T-helper 2 cell (primary cell): ENCODE data around the gene PPP1CB.
A peak's percentile ranks its signal among the peaks of the same experiment; 100 is the strongest.
"Not testable (repeated sequence)": the region's sequence is repeated elsewhere in the genome, so short reads cannot be mapped to it uniquely, and the experiment has no call there.

Experiments used
- DNase-seq, 5 experiments: peaks; one replicate each; pipeline versions ENCODE4 v3.0.0 to v3.0.0-alpha.2; 2012 to 2022

The PPP1CB gene

DNA sequence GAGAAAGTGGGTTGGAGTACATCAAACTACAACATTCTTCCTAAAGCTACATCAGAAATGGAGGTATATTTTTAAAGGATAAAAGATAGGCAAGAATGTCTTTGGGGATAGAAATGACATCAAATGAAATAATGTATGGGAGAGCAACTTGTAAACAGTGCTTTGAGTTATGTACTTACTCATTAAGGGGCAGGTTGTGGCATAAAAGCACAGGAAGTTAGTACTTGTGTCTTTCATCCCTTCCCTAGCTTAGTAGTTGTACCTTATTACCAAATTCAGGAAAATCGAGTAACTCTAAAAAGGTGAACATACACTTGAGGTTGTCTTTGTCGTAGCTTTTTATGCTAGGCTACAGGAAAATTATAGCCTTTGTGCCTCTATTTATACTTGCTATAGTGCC, 28.9 kb downstream of the PPP1CB start:
- no peak for DNase-seq

DNA sequence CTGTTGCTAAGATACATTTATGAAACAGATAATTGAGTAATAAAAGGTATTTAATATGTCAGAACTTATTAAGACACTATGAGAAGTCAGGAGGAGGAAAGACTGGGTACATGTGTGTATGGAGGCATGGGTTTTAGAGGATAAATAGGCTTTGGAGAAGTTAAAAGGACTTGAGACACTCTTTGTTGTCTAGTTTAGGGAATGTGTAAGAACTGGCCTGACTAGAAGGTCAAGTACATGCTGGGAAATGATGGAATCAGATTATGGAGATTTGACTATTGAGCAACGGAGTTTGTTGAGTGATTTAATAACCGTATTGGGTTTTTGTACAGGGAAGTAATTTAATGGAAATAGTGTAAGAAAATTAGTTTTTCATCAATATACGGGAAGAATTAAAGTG, 30.8 kb downstream of the PPP1CB start:
- no peak for DNase-seq

DNA sequence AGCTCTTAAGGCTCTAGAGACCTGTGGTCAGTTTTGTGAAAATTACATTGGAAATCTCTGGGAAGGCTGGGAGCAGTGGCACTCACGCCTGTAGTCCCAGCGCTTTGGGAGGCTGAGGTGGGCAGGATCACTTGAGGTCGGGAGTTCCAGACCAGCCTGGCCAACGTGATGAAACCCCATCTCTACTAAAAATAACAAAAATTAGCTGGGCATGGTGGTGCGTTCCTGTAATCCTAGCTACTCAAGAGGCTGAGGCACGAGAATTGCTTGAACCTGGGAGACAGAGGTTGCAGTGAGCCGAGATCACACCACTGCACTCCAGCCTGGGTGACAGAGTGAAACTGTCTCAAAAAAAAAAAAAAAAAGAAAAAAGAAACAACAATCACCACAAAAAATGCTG, 32.9 kb downstream of the PPP1CB start:
- not testable (repeated sequence) for DNase-seq

DNA sequence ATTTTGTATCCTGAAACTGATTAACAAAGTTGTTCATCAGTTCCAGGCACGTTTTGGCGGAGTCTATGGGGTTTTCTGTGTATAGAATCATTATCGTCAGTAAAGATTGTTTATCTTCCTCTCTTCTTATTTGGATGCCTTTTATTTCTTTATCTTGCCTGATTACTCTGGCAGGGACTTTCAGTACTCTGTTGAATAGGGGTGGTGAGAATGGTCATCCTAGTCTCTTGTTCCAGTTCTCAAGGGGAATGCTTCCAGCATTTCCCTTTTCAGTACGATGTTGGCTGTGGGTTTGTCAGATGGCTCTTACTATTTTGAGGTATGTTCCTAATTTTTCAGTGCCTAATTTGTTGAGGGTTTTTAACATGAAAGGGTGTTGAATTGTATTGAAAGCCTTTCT, 45.0 kb downstream of the PPP1CB start:
- DNase-seq: no peak

GRCh38 chr2:28801726-28802125, 50.1 kb downstream of the PPP1CB start:
- DNase-seq: no peak

DNA sequence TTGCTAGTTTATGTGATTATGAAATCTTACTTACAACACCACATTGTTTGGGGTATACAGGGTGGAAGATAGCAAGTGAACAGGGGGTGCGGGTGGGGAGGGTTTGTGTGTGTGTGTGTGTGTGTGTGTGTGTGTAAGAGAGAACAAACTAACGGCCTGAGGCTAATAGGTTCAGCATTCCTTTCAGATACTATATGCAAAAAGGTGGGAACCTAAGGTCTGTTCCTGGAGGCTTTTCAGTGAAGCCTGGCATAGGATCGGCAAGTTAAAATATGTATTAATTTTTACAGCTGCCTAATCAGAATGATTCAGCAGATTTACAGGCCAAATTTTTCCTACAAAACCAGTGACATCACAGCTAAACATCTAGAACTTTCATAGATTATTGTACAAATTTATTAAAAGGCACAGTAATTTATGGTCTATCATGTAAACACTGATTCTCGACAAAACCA, 51.4 kb downstream of the PPP1CB start:
- no peak for DNase-seq

- DNase-seq: no peak
Observed at GRCh38 chr2:28809927-28810326, 58.3 kb downstream of the PPP1CB start.

DNA sequence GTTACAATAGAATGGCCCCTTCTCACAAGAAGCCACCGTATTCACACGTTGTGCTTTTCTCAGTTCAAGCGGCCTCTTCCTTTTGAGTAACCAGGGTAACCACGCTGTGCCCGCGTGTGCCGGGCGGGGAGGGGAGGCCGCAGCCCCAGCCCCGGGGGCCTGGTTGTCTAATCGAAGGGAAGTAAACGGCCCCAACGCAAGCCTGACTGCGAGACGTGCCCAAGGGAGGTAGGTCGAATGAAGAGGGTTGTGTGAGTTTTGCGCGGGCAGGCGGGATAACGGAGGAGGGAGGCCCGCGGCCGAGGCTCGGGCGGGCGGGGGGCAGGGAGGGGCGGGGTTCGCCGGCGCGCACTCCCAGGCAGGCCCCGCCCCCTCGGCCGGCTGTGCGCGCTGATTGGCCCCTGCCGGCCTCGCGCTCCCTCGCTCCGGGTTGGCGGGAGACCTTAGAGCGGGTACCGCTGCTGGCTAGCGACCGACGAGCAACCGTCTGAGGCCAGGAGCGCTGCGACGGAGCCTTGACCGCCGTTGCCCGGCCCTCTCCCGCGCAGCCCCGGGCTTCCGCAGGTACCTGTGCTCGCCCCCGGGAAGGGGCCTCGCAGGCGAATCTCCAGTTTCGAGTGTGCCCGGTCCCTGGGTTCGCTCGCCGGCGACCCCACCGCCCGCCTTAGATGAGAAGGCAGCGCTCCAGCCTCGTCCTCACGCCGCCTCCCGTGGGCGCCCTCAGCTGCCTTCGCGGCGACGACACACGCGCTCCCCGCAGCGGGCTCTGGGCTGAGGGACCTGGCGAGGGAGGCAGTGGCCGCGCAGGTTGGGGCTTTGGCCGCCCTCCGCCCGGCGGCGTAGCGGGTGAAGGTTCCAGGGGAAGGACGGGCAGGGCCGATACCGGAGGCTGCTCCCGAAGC, 59.0 kb downstream of the PPP1CB start, which contains the start of gene SPDYA:
TSS of gene SPDYA (plus strand) at position 451 of the 902 bp plus-strand sequence. CDS start 5,181 bp downstream, outside the sequence.
- peak; percentile 67 to 88 (median 73) for DNase-seq

- peak in 1 of 5 experiments; percentile 3 for DNase-seq
Observed at GRCh38 chr2:28818053-28818452, 66.4 kb downstream of the PPP1CB start.

DNA sequence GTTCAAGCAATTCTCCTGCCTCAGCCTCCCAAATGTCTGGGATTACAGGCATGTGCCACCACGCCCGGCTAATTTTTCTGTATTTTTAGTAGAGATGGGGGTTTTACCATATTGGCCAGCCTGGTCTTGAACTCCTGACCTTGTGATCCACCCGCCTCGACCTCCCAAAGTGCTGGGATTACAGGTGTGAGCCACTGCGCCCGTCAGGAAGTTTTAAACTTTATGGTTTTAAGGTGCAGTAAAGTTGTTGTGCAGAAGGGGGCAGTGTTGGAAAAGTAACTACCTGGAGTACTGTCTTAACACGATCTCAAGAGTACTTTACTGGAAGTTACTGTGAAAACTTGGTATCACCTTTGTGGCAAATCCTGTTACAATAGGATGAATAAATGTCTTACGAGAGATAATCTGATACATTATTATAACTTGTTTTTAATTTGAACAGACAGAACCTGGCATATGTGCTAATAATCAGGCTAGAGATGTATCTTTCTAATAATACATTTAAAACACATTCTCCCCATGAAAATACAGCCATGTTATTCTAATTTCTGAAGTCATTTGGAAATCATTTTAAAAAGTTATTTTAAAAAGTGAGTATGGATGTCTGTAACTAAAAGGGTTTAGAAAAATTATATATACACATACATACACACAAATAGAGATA, 69.8 kb downstream of the PPP1CB start:
- peak in 4 of 5 experiments; percentile 17 to 69 (median 30) for DNase-seq

GRCh38 chr2:28822036-28822435, 70.4 kb downstream of the PPP1CB start:
- no peak for DNase-seq

GRCh38 chr2:28824207-28824606, 72.6 kb downstream of the PPP1CB start:
- DNase-seq: no peak

GRCh38 chr2:28824870-28825269, 73.2 kb downstream of the PPP1CB start:
- DNase-seq: no peak

DNA sequence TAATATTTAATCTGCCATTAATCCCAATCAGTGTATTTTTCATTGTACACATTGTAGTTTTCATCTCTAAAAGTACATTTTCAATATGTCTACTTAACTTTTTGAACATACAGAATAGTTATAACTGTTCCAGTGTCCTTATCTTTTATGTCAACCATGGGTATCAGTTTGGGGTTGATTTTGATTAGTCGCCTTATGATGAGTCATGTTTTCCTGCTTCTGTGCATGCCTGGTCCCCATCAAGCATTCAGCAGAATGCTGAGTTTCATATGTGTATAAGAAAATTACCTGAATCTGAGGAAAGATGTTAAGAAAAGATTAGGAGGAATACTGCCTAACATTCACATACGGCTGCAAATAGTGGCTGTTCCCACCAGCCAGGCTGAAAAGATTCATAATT, 76.8 kb downstream of the PPP1CB start:
- peak in 1 of 5 experiments; percentile 10 for DNase-seq

GRCh38 chr2:28833740-28834470, 82.3 kb downstream of the PPP1CB start:
- no peak for DNase-seq

- no peak for DNase-seq
Observed at GRCh38 chr2:28835781-28836180, 84.2 kb downstream of the PPP1CB start.

DNA sequence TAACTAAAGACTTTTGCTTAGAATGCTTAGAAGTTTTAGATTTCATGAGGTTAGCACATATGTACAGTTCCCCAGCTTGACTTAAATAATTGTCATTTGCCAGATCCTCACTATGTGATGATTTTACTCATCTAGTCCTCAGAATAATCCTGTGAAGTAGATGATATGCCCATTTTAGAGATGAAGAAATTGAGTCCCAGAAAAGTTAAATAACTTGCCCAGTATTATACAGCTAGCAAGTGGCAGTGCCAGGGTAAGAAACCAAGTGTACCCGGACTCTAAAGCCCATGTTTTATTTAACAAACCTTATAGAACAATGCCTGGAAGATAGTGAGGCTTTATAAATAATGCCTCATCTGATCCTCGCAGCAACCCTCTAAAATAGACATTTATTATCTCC, 87.3 kb downstream of the PPP1CB start:
- DNase-seq: no peak

DNA sequence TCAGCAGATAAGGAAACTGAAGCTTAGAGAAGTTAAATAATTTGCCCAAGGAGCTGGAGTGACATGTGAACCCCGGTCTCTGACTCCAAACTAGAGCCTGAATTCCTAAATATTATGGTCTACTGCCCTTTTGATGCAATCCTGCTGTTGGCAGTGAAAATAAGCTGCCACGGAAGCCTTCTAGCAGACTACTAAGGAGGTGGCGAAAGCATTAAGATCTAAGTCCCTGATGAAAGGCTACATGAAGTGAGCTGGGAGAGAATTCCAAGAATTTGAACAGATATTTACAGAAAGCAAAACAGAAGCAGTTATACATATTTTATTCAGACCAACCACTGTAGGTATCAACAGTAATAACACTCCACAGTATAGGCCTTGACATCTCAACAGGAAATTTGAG, 90.4 kb downstream of the PPP1CB start:
- DNase-seq: no peak
